ENCODE measurements around the gene GRHL1.
"Not testable (repeated sequence)": the region's sequence is repeated elsewhere in the genome, so short reads cannot be mapped to it uniquely, and the experiment has no call there.

The GRHL1 gene

GRCh38 chr2:10009811-10010781 lies 58.6 kb downstream of the GRHL1 start:
- peak; percentile 15 for ATAC-seq
- no peak for DNase-seq

GRCh38 chr2:10010861-10011605 lies 59.5 kb downstream of the GRHL1 start:
- DNase-seq, ATAC-seq: not testable (repeated sequence)

- not testable (repeated sequence) for DNase-seq, ATAC-seq
Measured at GRCh38 chr2:10011606-10012325, 60.3 kb downstream of the GRHL1 start.

GRCh38 chr2:10012366-10012962 lies 61.0 kb downstream of the GRHL1 start:
- not testable (repeated sequence) for ATAC-seq, DNase-seq

- DNase-seq (no peak), ATAC-seq (no peak)
Measured at GRCh38 chr2:10012963-10013461, 61.5 kb downstream of the GRHL1 start.

- DNase-seq, ATAC-seq: not testable (repeated sequence)
Measured at GRCh38 chr2:10013651-10014417, 62.3 kb downstream of the GRHL1 start.

- no peak for DNase-seq
- no peak for ATAC-seq
Measured at GRCh38 chr2:10014418-10015190, 63.1 kb downstream of the GRHL1 start.

GRCh38 chr2:10015376-10015989 lies 64.0 kb downstream of the GRHL1 start:
- DNase-seq, ATAC-seq: not testable (repeated sequence)

GRCh38 chr2:10016001-10016801 lies 64.7 kb downstream of the GRHL1 start:
- no peak for ATAC-seq
- DNase-seq = no peak

- ATAC-seq (no peak), DNase-seq (no peak)
Measured at GRCh38 chr2:10016802-10017258, 65.3 kb downstream of the GRHL1 start.

- no peak for ATAC-seq
- DNase-seq = no peak
Measured at GRCh38 chr2:10017313-10017941, 65.9 kb downstream of the GRHL1 start.

- DNase-seq = no peak
- ATAC-seq = no peak
Measured at GRCh38 chr2:10019174-10019573, 67.7 kb downstream of the GRHL1 start.

GRCh38 chr2:10019602-10020400 lies 68.3 kb downstream of the GRHL1 start:
- DNase-seq = no peak
- ATAC-seq = no peak

GRCh38 chr2:10022041-10022421 lies 70.5 kb downstream of the GRHL1 start:
- DNase-seq (no peak), ATAC-seq (no peak)

- no peak for DNase-seq
- no peak for ATAC-seq
Measured at GRCh38 chr2:10022445-10022844, 71.0 kb downstream of the GRHL1 start.

GRCh38 chr2:10022966-10023662 lies 71.6 kb downstream of the GRHL1 start:
- DNase-seq (no peak), ATAC-seq (no peak)

Measured in stimulated activated naive CD8-positive, alpha-beta T cell treated with anti-CD3 and anti-CD28 coated beads, Interleukin-15, Interleukin-2, amounts not matched to agents 100 U/mL and 50 U/mL, for 24 hours (primary cell).